ENCODE measurements around the gene TRPM8.
A peak's percentile ranks its signal among the peaks of the same experiment; 100 is the strongest.

TRPM8 gene

GRCh38 chr2:233974530-233975071 lies 57.4 kb downstream of the TRPM8 start:
- ATAC-seq = peak; percentile 85

GRCh38 chr2:233976087-233976486 lies 58.9 kb downstream of the TRPM8 start:
- ATAC-seq (no peak), DNase-seq (no peak)

More at GRCh38 chr2:233974530-233975071, 57.4 kb downstream of the TRPM8 start:
- DNase-seq = peak; percentile 21

- ATAC-seq = peak; percentile 38
- DNase-seq = no peak
Measured at GRCh38 chr2:233976690-233977294, 59.6 kb downstream of the TRPM8 start.

- no peak for DNase-seq
Measured at GRCh38 chr2:233977296-233977837, 60.2 kb downstream of the TRPM8 start.

GRCh38 chr2:233979748-233980147 lies 62.6 kb downstream of the TRPM8 start:
- ATAC-seq = peak; percentile 39

More at GRCh38 chr2:233977296-233977837, 60.2 kb downstream of the TRPM8 start:
- no peak for ATAC-seq

GRCh38 chr2:233980955-233981561 lies 63.9 kb downstream of the TRPM8 start:
- ATAC-seq (peak; percentile 16), DNase-seq (no peak)

More at GRCh38 chr2:233979748-233980147, 62.6 kb downstream of the TRPM8 start:
- DNase-seq = no peak

GRCh38 chr2:233981574-233982420 lies 64.6 kb downstream of the TRPM8 start:
- ATAC-seq (no peak), DNase-seq (no peak)

- ATAC-seq (no peak), DNase-seq (no peak)
Measured at GRCh38 chr2:233982421-233983121, 65.4 kb downstream of the TRPM8 start.

- no peak for DNase-seq
- ATAC-seq = no peak
Measured at GRCh38 chr2:233983445-233983844, 66.3 kb downstream of the TRPM8 start.

- DNase-seq (no peak), ATAC-seq (no peak)
Measured at GRCh38 chr2:233988581-233988980, 71.4 kb downstream of the TRPM8 start.

GRCh38 chr2:233989221-233989858 lies 72.2 kb downstream of the TRPM8 start:
- ATAC-seq (no peak), DNase-seq (no peak)

- ATAC-seq = peak; percentile 91
Measured at GRCh38 chr2:233990261-233990798, 73.2 kb downstream of the TRPM8 start.

GRCh38 chr2:233991196-233991595 lies 74.0 kb downstream of the TRPM8 start:
- DNase-seq (no peak), ATAC-seq (no peak)

More at GRCh38 chr2:233990261-233990798, 73.2 kb downstream of the TRPM8 start:
- DNase-seq = peak; percentile 43

- no peak for ATAC-seq
- DNase-seq = no peak
Measured at GRCh38 chr2:233992513-233993217, 75.5 kb downstream of the TRPM8 start.

GRCh38 chr2:233993461-233993860 lies 76.3 kb downstream of the TRPM8 start:
- ATAC-seq (no peak), DNase-seq (no peak)

- ATAC-seq (no peak), DNase-seq (no peak)
Measured at GRCh38 chr2:233994151-233994550, 77.0 kb downstream of the TRPM8 start.

GRCh38 chr2:233996000-233996399 lies 78.8 kb downstream of the TRPM8 start:
- DNase-seq = no peak
- ATAC-seq = no peak

GRCh38 chr2:233996461-233996860 lies 79.3 kb downstream of the TRPM8 start:
- DNase-seq (no peak), ATAC-seq (no peak)

GRCh38 chr2:233997707-233998106 lies 80.5 kb downstream of the TRPM8 start:
- ATAC-seq = no peak
- DNase-seq = no peak

- no peak for DNase-seq
- ATAC-seq = no peak
Measured at GRCh38 chr2:233999182-233999581, 82.0 kb downstream of the TRPM8 start.
